Activated T-helper 1 cell treated with anti-CD3 and anti-CD28 coated beads, Interleukin-2, amount 50 U/mL, for 16 hours (primary cell): Measurements from ENCODE around the gene AGBL4.

Experiments used
- DNase-seq, 2 donors: peaks; one replicate each; pipeline ENCODE4 v3.0.0-alpha.2; 2020; ENCODE audit warnings: low read depth in 1 of 2, low spot score in 1 of 2

AGBL4 gene

DNA sequence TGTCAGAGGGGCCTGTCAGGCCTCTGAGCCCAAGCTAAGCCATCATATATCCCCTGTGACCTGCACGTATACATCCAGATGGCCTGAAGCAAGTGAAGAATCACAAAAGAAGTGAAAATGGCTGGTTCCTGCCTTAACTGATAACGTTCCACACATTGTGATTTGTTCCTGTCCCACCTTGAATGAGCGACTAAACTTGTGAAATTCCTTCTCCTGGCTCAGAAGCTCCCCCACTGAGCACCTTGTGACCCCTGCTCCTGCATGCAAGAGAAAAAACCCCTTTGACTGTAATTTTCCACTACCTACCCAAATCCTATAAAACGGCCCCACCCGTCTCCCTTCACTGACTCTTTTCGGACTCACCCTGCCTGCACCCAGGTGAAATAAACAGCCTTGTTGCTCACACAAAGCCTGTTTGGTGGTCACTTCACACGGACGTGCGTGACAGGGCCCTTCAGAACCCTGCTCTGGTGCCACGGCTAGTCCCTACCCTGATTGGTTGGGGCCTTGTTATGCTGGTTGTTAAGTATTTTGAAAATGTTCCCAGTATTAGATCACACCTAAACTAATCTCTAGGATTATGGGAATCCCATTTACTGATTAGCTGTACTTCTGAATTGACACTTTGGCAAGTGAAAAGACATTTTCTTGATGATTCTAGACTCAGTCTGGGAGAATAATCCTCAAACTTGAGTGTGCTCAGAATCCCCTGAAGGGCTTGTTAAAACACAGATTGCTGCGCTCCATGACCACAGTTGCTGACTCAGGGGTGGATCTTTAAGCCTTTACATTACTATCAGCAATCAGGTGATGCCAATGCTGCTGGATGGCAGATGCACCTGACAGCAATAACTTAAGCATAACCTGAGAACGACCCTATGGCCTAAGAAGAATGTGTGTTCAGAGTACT is 1523.0 kb downstream of the AGBL4 start:
- DNase-seq, result no peak

DNA sequence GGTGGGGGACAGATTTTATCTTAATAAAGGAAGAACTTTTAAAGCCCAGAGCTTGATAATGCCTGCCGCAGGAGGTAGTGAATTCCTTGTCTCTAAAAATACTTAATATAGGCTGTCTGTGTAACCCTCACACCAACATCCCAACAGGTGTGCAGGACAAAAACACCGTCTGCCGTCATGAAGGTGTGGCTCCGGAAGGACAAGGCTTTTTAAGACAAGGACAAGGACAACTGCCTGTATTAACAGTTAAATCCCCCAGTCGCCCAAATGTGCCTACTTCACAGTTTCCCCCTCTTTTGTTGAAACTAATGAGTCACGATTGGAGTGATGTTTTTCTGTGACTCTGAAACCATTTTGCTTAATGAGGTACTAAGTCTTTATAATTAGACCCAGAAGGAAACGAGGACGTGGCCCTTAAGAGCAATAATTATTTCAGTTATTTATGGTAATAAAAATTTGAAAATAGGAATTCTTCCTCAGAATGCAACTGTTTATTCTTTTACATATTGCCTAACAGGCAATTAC is 1524.5 kb downstream of the AGBL4 start:
- DNase-seq, result no peak

DNA sequence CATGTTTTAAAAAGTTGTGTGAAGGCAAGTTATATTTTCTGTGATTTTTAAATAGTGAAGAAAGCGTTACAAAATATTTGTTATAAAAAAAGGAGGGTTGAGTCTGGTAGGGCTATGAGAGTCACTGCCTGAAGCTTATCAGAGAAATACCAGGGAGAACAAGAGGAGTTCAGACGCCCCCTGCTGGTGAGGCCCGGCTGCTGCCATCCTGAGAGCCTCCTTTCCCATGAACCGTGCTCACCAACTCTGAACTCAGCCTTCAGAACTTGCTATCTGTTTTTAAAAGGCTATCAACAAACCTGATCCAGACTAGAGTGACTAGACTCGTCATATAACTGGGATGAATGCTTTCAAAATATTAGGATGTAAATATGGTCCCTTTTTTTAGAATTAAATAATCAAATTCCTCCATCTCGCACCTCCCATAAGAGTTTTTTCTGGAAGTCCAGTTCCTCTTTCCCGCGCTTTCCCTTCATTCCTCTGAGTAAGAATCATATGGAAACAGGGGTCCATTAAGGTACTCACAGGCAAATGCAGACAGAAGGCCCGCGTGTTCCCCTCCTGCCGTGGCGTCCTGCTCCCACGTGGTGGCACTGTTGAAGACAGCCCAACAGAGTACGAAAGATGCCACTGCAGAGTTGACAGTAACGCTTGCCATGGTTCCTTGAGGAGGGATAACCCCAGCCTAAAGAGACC is 1525.5 kb downstream of the AGBL4 start:
- DNase-seq, result peak; percentile 39 to 42

- no peak for DNase-seq
Measured at GRCh38 chr1:48495911-48496310, 1527.8 kb downstream of the AGBL4 start.

DNA sequence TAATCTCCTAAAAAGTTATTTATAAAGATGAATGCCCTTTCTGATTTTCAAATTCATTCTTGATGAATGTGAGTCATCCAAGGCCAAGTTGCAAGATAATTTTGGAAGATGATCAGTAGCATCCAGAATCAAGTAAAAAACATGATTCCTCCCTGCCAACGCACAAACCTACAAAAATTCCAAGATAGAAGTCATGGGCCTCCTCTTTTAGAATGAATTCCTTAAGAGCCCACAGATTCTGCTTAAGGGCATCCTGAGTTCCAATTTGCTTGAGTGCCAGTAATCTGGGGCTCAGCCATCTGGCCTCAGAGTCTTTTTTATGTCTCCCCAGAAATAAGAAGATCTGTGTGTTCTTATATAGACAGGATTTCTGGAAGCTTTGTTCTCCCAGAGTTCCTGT is 1528.6 kb downstream of the AGBL4 start:
- DNase-seq, result no peak

DNA sequence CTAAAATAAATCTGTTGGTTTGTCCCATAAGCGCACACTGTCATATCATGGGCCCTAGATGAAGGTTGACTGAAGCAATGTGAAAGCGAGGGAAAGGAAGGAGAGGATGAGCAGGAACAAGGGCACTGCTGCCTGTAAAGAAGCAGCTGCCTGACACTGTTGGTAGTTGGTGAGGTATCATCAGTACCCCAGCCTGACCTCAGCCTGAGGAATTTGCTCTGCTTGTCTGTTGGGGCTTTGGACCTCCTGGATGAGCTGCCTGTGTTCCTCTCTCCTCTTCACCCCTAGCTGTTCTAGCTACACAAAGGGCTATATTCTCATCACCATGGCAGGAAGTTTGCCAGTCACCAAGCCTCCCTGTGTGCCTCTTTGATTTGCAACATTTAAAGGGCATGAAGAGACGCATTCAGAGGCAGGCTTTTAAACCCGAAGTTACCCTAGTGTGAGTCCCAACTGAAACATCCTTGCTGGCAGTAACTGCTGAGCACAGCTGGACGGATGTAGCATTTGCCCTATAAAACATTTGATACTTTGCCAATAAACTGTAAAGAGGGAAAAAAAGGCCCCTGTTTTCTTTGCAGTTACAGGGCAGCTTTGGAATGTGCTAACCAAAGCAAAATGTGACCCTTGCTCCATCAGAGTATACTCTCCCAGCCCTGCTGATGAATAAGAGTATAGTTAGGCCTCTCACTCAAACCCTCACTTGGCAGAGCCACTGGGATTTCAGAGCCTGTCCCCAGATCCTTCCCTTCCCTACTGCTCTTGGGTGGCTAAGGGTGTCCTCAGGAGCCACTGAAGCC is 1529.6 kb downstream of the AGBL4 start:
- DNase-seq, result no peak

GRCh38 chr1:48493041-48493440 is 1530.7 kb downstream of the AGBL4 start:
- DNase-seq, result no peak

DNA sequence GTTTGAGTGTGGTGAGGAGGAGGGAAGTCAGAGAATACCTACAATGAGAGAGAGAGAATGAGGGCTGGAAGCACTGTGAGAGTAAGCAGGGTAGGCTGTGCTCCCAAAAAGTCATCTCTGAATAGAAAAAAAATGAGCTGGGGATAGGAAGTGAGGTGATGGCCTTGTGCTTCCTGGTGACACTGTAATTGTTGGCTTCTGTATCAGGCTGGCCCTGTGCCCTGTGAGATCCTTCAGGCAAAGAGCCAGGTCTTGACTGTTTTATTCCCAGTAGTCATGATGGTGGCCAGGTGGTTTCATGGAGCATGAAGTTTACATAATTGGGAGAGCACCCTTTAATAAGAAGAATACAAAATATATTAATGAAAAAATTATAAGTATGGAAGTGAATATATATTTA is 1531.4 kb downstream of the AGBL4 start:
- no peak for DNase-seq

GRCh38 chr1:48488721-48489120 is 1535.0 kb downstream of the AGBL4 start:
- DNase-seq, result no peak
